HL-60/S4 treated with phorbol 12-myristate 13-acetate at 8.2 ng/mL for 4 days and 3 days (cell line): ENCODE measurements around the gene PMFBP1.

ENCODE experiments used
- in situ Hi-C: fragments of 300-500 bp; cut with MboI; formaldehyde crosslinking; loops from 2 replicates; pipeline ENCODE4 v1.15.0; 2022; ENCODE audit warnings: low sequenced_read_pairs

The PMFBP1 gene, protein sequence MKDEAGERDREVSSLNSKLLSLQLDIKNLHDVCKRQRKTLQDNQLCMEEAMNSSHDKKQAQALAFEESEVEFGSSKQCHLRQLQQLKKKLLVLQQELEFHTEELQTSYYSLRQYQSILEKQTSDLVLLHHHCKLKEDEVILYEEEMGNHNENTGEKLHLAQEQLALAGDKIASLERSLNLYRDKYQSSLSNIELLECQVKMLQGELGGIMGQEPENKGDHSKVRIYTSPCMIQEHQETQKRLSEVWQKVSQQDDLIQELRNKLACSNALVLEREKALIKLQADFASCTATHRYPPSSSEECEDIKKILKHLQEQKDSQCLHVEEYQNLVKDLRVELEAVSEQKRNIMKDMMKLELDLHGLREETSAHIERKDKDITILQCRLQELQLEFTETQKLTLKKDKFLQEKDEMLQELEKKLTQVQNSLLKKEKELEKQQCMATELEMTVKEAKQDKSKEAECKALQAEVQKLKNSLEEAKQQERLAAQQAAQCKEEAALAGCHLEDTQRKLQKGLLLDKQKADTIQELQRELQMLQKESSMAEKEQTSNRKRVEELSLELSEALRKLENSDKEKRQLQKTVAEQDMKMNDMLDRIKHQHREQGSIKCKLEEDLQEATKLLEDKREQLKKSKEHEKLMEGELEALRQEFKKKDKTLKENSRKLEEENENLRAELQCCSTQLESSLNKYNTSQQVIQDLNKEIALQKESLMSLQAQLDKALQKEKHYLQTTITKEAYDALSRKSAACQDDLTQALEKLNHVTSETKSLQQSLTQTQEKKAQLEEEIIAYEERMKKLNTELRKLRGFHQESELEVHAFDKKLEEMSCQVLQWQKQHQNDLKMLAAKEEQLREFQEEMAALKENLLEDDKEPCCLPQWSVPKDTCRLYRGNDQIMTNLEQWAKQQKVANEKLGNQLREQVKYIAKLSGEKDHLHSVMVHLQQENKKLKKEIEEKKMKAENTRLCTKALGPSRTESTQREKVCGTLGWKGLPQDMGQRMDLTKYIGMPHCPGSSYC

GRCh38 chr16:72172105-72173034 lies at the start of gene PMFBP1:
TSS of gene PMFBP1 (minus strand) at chr16:72172155. CDS start at chr16:72171208, 947 bp downstream.
- in situ Hi-C loops, result no loop called here

DNA sequence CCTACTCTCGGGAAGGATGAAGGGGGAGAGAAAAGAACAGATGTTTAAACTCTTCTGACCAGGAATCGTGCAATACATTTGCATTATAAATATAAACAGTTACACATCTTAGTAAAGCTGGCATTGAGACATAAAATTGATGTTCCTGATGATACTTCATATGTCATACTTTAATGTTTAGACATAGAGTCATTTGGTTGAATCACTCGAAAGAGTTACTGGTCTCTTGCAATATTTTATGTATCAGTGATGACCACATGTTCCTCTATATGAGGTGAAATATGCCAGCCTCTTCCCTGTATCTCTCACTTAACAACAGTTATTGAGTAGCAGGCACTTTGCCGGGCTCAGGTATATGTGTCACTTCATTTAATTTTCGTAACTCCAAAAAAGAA lies 49.7 kb upstream of the PMFBP1 start:
- in situ Hi-C loops, result no loop called here

- in situ Hi-C loops, result no loop called here
Observed at GRCh38 chr16:72220875-72221629, 49.1 kb upstream of the PMFBP1 start.

DNA sequence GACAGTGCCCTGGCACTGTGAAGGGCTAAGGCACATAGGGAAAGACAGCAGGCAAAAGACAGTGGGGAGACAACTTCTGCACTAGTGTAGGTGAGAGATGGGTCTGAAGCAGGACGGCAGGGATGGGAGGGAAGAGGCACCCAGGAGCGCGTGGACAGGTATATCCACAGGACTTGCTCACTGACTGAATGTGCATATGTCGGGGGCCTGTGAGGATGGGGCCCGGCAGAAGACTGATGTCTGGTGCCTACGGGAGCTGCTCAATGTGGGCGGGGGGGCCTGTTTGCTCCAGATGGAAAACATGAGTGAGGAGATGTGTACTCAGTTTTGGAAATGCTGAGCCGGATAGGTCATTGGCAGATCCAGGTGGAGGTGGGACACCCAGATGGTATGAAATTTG lies 47.3 kb upstream of the PMFBP1 start:
- in situ Hi-C loops, result no loop called here

DNA sequence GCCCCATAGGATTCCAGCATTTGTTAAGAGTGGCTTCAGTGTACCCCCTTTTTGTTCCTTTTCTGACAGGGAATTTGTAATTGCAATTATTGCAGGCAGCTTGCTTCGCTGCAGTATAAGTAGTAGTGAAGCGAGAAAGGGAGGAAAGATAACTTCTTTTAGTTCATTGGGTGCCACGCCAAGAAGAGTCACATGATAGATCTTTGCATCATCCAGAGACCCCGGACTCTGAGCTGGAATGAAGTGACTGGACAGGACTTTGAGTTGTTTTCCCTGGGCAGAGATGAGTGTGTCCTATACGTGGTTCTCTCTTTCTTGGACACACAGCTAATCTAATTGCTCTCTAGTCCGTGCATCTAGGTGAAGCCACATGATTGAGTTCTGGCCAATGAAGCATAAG lies 44.8 kb upstream of the PMFBP1 start:
- in situ Hi-C loops, result no loop called here

GRCh38 chr16:72214821-72215220 lies 42.9 kb upstream of the PMFBP1 start:
- in situ Hi-C loops, result no loop called here

DNA sequence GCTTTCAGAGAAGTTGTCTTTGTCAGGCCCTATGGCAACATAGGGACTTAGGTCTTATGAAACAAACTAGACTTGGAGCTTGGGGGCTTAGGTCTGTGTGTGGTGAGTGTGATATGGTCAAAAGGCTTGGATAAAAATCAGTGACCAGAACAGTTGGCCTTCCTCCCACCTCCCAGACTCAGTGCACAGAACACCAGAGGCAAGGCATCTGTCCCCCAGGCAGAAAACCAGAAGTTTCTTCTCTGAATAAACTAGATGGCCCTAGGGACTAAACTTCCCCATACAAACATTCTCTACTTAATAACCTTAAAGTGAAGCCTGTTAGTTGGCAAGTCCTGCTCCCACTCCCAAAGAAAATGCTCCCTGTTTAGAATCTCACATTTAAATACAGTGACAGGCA lies 39.2 kb upstream of the PMFBP1 start:
- in situ Hi-C loops, result no loop called here

DNA sequence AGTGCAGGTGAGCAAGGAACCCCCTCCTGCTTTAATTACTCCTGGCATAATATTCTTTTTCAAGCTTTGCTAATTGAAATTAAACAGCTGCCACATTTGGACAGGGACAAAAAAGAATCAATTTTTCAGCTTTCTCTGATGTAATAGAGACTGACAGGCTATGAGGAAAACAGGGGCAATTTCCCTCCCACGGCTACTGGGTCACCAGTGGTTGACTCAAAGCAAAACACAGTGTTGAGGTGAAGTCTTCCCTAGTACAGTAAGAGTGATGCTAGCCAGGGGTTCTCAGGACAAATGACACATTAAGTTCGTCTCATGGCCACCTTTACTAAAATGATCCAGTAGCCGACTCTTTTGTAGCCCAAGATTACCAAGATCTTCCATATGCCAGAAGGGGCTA lies 38.6 kb upstream of the PMFBP1 start:
- in situ Hi-C loops, result no loop called here

- in situ Hi-C loops, result no loop called here
Observed at GRCh38 chr16:72210072-72210471, 38.1 kb upstream of the PMFBP1 start.

GRCh38 chr16:72206299-72206698 lies 34.3 kb upstream of the PMFBP1 start:
- in situ Hi-C loops, result no loop called here

DNA sequence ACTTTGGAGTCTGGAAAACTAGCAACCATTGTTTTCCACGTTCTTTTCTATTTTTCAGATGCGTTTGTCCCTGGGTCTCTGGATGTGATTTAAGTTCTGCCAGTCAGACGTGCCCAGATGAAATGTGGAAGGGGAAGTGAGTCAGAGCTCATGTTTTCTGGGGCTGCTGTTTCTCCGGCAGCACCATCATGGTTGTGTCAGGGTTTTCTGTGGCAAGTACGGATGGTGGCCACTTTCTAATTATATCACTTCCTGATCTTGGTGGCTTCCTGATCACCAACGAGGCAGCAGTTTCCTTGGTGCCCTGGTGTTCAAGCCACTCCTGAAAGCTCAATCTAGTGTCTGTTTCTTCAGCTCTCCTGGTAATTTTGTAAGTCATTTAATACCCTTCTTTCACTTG lies 31.4 kb upstream of the PMFBP1 start:
- in situ Hi-C loops, result no loop called here

GRCh38 chr16:72202014-72202413 lies 30.1 kb upstream of the PMFBP1 start:
- in situ Hi-C loops, result no loop called here

GRCh38 chr16:72201387-72201786 lies 29.4 kb upstream of the PMFBP1 start:
- in situ Hi-C loops, result no loop called here

- in situ Hi-C loops, result no loop called here
Observed at GRCh38 chr16:72199761-72200337, 27.9 kb upstream of the PMFBP1 start.

DNA sequence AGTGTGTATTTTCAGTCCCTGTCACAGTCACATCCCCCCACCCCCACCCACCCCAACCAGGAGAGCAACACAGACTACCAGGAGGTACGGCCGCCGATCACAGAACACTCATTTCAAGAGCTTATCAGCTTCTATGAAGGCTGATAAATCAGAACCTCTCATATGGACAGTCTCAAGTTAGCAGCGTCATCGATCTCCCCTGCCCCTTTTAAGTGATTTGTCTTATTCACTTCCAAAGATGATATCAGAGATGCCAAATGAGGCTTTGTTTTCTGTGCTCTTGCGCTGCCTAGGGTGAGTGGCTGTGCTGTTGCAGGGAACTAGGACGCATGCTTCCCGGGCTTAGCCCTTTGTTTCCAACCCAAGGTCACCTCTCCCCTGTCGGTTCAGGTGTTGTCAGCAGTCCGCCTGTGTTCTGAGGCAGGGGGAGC lies 26.8 kb upstream of the PMFBP1 start:
- in situ Hi-C loops, result no loop called here

GRCh38 chr16:72198021-72198711 lies 26.2 kb upstream of the PMFBP1 start:
- in situ Hi-C loops, result no loop called here

- in situ Hi-C loops, result no loop called here
Observed at GRCh38 chr16:72197545-72197944, 25.6 kb upstream of the PMFBP1 start.

GRCh38 chr16:72195609-72196008 lies 23.7 kb upstream of the PMFBP1 start:
- in situ Hi-C loops, result no loop called here

- in situ Hi-C loops, result no loop called here
Observed at GRCh38 chr16:72191551-72191950, 19.6 kb upstream of the PMFBP1 start.
